ENCODE data around the gene NR2C2AP. TPM values are rescaled to one million over a fixed set of nuclear protein-coding genes. Genes with fewer than 3 reads are reported as not detected.

Gene NR2C2AP
- total RNA-seq, 1 donor from 2014 or later: 16.5 TPM

DNA sequence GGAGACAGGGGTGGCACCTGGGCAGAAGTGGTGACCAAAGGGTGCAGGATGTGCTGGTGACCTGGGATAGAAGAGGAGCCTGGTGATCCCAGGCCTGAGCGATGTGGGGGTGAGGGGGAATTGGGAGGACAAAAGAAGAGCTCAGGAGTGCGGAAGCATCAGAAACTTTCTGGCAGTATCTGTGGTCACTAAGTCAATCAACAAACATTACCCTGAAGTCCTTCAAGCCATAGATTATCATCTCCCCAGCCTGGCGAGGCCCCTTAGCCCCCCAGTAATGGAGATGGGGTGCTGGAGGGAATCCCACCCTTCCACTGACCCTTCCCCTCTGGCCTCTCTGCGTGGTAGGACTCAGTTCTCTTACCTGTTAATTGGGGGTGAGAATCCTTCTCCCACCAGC, 43.7 kb downstream of the NR2C2AP start:
- no peak for DNase-seq (ENCODE audit: low spot score in 2 of 2)
- H3K36me3 ChIP-seq: peaks cover 6 to 11% of the 10 kb centered on the region in 2 donors
- intact Hi-C loops (cut with DNase I): no loop called here
- H3K9me3 ChIP-seq: no peaks in the 10 kb centered on the region
- H3K4me3 ChIP-seq: no peak overlapping the region
- TF ChIP-seq, protein P1, sequence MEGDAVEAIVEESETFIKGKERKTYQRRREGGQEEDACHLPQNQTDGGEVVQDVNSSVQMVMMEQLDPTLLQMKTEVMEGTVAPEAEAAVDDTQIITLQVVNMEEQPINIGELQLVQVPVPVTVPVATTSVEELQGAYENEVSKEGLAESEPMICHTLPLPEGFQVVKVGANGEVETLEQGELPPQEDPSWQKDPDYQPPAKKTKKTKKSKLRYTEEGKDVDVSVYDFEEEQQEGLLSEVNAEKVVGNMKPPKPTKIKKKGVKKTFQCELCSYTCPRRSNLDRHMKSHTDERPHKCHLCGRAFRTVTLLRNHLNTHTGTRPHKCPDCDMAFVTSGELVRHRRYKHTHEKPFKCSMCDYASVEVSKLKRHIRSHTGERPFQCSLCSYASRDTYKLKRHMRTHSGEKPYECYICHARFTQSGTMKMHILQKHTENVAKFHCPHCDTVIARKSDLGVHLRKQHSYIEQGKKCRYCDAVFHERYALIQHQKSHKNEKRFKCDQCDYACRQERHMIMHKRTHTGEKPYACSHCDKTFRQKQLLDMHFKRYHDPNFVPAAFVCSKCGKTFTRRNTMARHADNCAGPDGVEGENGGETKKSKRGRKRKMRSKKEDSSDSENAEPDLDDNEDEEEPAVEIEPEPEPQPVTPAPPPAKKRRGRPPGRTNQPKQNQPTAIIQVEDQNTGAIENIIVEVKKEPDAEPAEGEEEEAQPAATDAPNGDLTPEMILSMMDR (IDR thresholded peaks at IDR 0.05): no peak
- no peaks in the 10 kb centered on the region for H3K4me1 ChIP-seq
- H3K27me3 ChIP-seq: no peaks in the 10 kb centered on the region
- H3K27ac ChIP-seq: no peak overlapping the region

DNA sequence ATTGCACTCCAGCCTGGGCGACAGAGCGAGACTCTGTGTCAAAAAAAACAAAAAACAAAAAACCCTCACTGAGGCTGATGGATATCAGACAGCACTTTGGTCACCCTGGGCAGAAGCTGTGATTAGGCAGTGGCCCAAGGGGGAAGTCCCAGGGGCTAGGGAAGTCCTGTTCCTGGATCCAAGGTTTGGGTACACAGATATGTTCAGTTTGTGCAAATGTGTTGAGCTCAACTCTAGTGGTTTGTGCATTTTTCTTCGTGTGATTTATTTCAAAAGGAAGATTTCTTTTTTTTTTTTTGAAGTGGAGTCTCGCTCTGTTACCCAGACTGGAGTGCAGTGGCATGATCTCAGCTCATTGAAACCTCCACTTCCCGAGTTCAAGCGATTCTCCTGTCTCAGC, 45.4 kb downstream of the NR2C2AP start:
- no peak overlapping the region for H3K4me3 ChIP-seq
- H3K27ac ChIP-seq: no peak overlapping the region
- no peak for DNase-seq (ENCODE audit: low spot score in 2 of 2)
- H3K9me3 ChIP-seq: no peaks in the 10 kb centered on the region
- H3K36me3 ChIP-seq: peaks cover 6 to 11% of the 10 kb centered on the region in 2 donors
- intact Hi-C loops (cut with DNase I): no loop called here
- no peaks in the 10 kb centered on the region for H3K27me3 ChIP-seq
- TF ChIP-seq, protein P1 (IDR thresholded peaks at IDR 0.05): no peak
- H3K4me1 ChIP-seq: no peaks in the 10 kb centered on the region

DNA sequence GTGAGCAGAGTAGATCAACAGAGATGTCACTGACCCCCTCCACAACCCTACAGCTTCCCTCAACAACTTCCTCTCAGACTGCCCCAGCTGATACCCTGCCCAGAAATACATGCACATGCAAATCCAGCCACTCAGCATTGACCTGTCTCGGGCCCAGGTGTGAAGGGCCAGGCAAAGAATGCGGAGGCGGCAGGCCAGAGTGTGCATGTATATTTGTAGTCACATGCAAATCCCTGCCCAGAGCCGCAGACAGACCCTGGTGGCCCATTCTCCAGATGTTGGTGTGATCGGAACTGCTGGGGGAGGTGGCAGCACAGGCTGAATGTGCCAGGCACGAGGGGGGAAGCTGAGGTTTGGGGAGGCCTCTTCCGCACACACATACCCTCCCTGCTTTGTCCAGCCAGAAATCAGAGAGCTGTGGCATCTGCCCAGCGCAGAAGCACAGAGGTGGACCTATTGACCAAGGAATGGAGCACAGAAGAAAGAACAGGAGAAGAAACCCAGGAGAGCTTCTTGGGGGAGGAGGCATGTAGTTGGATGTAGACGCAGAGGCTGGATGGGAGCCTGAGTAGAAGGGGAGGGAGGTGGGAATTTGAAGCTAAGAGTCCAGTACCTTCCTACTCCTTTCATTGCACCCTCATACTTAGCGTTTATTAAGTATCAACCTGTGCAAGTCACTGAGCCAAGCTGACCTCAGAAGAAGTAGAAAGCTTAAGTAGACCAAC, 47.6 kb downstream of the NR2C2AP start:
- H3K4me3 ChIP-seq: no peak overlapping the region
- intact Hi-C loops (cut with DNase I): no loop called here

DNA sequence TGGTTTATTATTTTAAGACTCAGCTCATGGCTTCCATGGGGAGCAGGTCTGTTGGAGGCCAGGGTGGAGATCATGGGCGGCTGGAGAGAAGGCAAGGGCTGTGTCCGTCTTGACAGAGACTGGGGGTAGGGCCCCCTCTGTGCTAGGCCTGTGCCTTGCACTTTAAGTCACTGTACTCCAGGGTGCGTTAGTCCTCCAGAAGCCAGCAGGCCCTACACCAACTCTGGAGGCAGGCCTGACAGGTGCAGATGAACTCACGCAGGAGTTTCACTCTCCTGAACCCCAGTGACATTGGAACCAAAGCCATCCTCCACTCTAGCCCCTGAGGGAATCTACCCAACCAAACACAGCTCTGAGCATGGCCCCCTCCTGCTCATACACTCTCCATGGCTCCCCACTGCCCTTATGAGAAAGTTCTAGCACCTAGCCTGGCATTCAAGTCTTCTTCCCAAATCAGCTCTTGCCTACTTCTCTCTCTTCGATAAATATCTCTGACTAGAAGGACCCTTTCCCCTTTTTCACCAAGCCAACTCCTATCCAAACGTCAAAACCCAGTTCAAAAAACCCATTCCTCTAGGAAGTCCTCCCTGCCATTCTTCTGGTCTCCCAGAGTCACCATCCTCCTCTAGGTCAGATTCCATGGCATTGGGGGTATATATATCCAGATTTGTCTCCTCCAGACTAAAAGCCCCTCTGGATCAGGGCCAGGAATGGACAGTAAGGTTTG, 48.3 kb downstream of the NR2C2AP start:
- H3K4me3 ChIP-seq: no peak overlapping the region
- H3K4me1 ChIP-seq: no peaks in the 10 kb centered on the region
- H3K9me3 ChIP-seq: no peaks in the 10 kb centered on the region
- DNase-seq (ENCODE audit: low spot score in 2 of 2): no peak
- H3K27ac ChIP-seq: no peak overlapping the region
- TF ChIP-seq, protein P1 (IDR thresholded peaks at IDR 0.05): no peak
- H3K36me3 ChIP-seq: peaks cover 6 to 11% of the 10 kb centered on the region in 2 donors
- H3K27me3 ChIP-seq: no peaks in the 10 kb centered on the region
- intact Hi-C loops (cut with DNase I): no loop called here

More for the DNA sequence above, 47.6 kb downstream of the NR2C2AP start:
- TF ChIP-seq, protein P1 (IDR thresholded peaks at IDR 0.05): no peak
- Histone ChIP-seq H3K27ac (no peak overlapping the region), H3K36me3 (peaks cover 6 to 11% of the 10 kb centered on the region in 2 donors), H3K9me3 (no peaks in the 10 kb centered on the region), H3K27me3 (no peaks in the 10 kb centered on the region), H3K4me1 (no peaks in the 10 kb centered on the region)
- no peak for DNase-seq (ENCODE audit: low spot score in 2 of 2)

DNA sequence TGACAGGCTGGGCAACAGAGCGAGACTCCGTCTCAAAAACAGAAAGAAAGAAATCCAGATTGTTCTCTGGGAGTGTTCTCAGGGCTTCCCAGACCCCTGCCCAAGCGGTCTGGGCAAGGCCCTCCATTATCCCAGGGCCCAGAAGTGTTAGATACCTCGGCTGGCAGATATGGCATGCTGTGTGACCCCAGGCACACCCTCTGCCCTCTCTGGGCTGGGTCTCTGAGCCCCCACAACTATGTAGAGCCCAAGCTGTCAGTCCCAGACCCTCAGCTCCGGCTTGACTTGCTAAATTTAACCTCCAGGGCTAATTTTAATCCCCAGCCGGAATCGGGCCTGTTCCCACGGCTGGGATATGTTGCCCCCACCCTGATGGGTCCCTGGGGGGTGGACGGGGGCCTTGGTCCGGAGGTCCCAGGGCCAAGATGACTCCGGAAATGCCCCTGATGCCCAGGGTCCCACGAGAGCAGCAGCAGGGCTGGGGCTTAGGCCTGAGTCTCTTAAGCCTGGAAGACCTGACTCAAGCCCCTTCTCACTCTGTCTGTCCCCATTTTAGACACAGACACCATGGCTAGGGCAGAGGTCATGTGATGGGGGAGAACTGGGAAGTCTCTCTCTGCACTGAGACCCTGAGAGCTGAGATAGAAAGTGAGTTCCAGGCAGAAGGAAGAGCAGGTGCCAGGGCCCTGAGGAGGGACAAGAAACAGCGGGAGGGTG, 50.4 kb downstream of the NR2C2AP start:
- intact Hi-C loops (cut with DNase I): no loop called here
- TF ChIP-seq, protein P1 (IDR thresholded peaks at IDR 0.05): no peak
- H3K27me3 ChIP-seq: no peaks in the 10 kb centered on the region
- no peak for DNase-seq (ENCODE audit: low spot score in 2 of 2)
- H3K4me1 ChIP-seq: no peaks in the 10 kb centered on the region
- no peak overlapping the region for H3K27ac ChIP-seq
- peaks cover 6 to 21% of the 10 kb centered on the region in 2 donors for H3K36me3 ChIP-seq
- no peak overlapping the region for H3K4me3 ChIP-seq
- H3K9me3 ChIP-seq: no peaks in the 10 kb centered on the region
